Stimulated activated CD8-positive, alpha-beta memory T cell treated with anti-CD3 and anti-CD28 coated beads, Interleukin-2, amount 100 ng/mL, for 1 hour (primary cell): ENCODE results near the gene SORCS2.
"Not testable (repeated sequence)": the region's sequence is repeated elsewhere in the genome, so short reads cannot be mapped to it uniquely, and the experiment has no call there.

ENCODE experiments used
- DNase-seq, 2 donors: peaks; one replicate each; pipeline ENCODE4 v3.0.0-alpha.2; 2020; ENCODE audit warnings: low read depth in 2 of 2

Gene SORCS2

GRCh38 chr4:7448036-7448435 lies 255.7 kb downstream of the SORCS2 start:
- no peak for DNase-seq

GRCh38 chr4:7450775-7451433 lies 258.6 kb downstream of the SORCS2 start:
- DNase-seq = no peak

GRCh38 chr4:7451434-7451789 lies 259.1 kb downstream of the SORCS2 start:
- no peak for DNase-seq

- no peak for DNase-seq
These were observed 259.5 kb downstream of the SORCS2 start for GRCh38 chr4:7451800-7452199.

GRCh38 chr4:7452802-7453201 lies 260.5 kb downstream of the SORCS2 start:
- not testable (repeated sequence) for DNase-seq

GRCh38 chr4:7457201-7458065 lies 265.1 kb downstream of the SORCS2 start:
- no peak for DNase-seq

GRCh38 chr4:7458066-7458425 lies 265.7 kb downstream of the SORCS2 start:
- no peak for DNase-seq

GRCh38 chr4:7458477-7458876 lies 266.1 kb downstream of the SORCS2 start:
- no peak for DNase-seq

GRCh38 chr4:7459471-7459870 lies 267.1 kb downstream of the SORCS2 start:
- DNase-seq = no peak

GRCh38 chr4:7460566-7460965 lies 268.2 kb downstream of the SORCS2 start:
- no peak for DNase-seq

- no peak for DNase-seq
These were observed 268.9 kb downstream of the SORCS2 start for GRCh38 chr4:7461230-7461629.

GRCh38 chr4:7462509-7462971 lies 270.2 kb downstream of the SORCS2 start:
- no peak for DNase-seq

- DNase-seq = no peak
These were observed 271.4 kb downstream of the SORCS2 start for GRCh38 chr4:7463566-7464258.

GRCh38 chr4:7464259-7464655 lies 271.9 kb downstream of the SORCS2 start:
- DNase-seq = no peak

- no peak for DNase-seq
These were observed 272.7 kb downstream of the SORCS2 start for GRCh38 chr4:7465017-7465416.

- DNase-seq = no peak
These were observed 273.9 kb downstream of the SORCS2 start for GRCh38 chr4:7466215-7466614.

- DNase-seq = no peak
These were observed 274.6 kb downstream of the SORCS2 start for GRCh38 chr4:7466904-7467303.

GRCh38 chr4:7467471-7467870 lies 275.1 kb downstream of the SORCS2 start:
- DNase-seq = no peak

GRCh38 chr4:7469023-7469422 lies 276.7 kb downstream of the SORCS2 start:
- DNase-seq = no peak

- no peak for DNase-seq
These were observed 277.8 kb downstream of the SORCS2 start for GRCh38 chr4:7470111-7470510.

GRCh38 chr4:7470522-7471128 lies 278.3 kb downstream of the SORCS2 start:
- DNase-seq = no peak

GRCh38 chr4:7472442-7473013 lies 280.2 kb downstream of the SORCS2 start:
- no peak for DNase-seq
